Activated naive CD4-positive, alpha-beta T cell treated with anti-CD3 and anti-CD28 coated beads, Interleukin-2, amount 10 ng/mL, durations not matched to agents 7 days and 5 days (primary cell): ENCODE data around the gene CYP1A2.

Experiments
- CTCF ChIA-PET: fragments of 350-600 bp; sonication (Branson Sonifier 250); formaldehyde crosslinking; loops from one replicate; lab custom pipeline; 2021; ENCODE audit warnings: antibody characterized with exemption; lab: Charles Lee
- DNase-seq: peaks from one replicate; pipeline ENCODE4 v3.0.0-alpha.2; 2020
- H3K27ac Mint-ChIP-seq: one replicate; pipeline ENCODE4 v1.8.0; 2021; ENCODE audit warnings: mild to moderate bottlenecking, moderate library complexity, mixed read lengths
- H3K27me3 Mint-ChIP-seq: one replicate; pipeline ENCODE4 v1.8.0; 2021; ENCODE audit warnings: mild to moderate bottlenecking, mixed read lengths
- H3K36me3 Mint-ChIP-seq: one replicate; pipeline ENCODE4 v1.8.0; 2021; ENCODE audit warnings: mixed read lengths
- H3K4me1 Mint-ChIP-seq: one replicate; pipeline ENCODE4 v1.8.0; 2021; ENCODE audit warnings: mixed read lengths
- H3K4me3 Mint-ChIP-seq: one replicate; pipeline ENCODE4 v1.8.0; 2021; ENCODE audit warnings: mild to moderate bottlenecking, moderate library complexity, mixed read lengths
- H3K9me3 Mint-ChIP-seq: one replicate; pipeline ENCODE4 v1.8.0; 2021; ENCODE audit warnings: mixed read lengths

CYP1A2 gene

GRCh38 chr15:74748322-74748946 lies at the start of gene CYP1A2:
TSS of gene CYP1A2 (plus strand) at chr15:74748845. CDS start at chr15:74749739, 894 bp downstream.
- Mint-ChIP-seq H3K36me3 (no peaks in the 10 kb centered on the region), H3K27ac (no peak within 1 kb of the TSS), H3K4me3 (no peak within 1 kb of the TSS), H3K27me3 (peaks cover 17% of the 10 kb centered on the region), H3K4me1 (no peaks in the 10 kb centered on the region), H3K9me3 (no peaks in the 10 kb centered on the region)
- DNase-seq: no peak
- CTCF ChIA-PET: interaction anchor here (1.3 kb wide), 1 partner anchor 113 kb away, joined by 5 read pairs; no protein-coding TSS in a partner anchor

- Mint-ChIP-seq H3K4me1 (peaks cover 11% of the 10 kb centered on the region), H3K27ac (no peak overlapping the region), H3K36me3 (no peaks in the 10 kb centered on the region), H3K27me3 (peaks cover 37% of the 10 kb centered on the region), H3K4me3 (no peak overlapping the region), H3K9me3 (no peaks in the 10 kb centered on the region)
- CTCF ChIA-PET: no interaction called here
- DNase-seq: no peak
These were observed 39.6 kb upstream of the CYP1A2 start for GRCh38 chr15:74709011-74709410.

GRCh38 chr15:74709892-74710291 lies 38.8 kb upstream of the CYP1A2 start:
- DNase-seq: no peak
- CTCF ChIA-PET: no interaction called here
- Mint-ChIP-seq H3K27me3 (peaks cover 37% of the 10 kb centered on the region), H3K4me3 (no peak overlapping the region), H3K9me3 (no peaks in the 10 kb centered on the region), H3K27ac (no peak overlapping the region), H3K36me3 (no peaks in the 10 kb centered on the region), H3K4me1 (peaks cover 11% of the 10 kb centered on the region)

GRCh38 chr15:74710319-74711094 lies 38.1 kb upstream of the CYP1A2 start:
- Mint-ChIP-seq H3K4me1 (peaks cover 11% of the 10 kb centered on the region), H3K9me3 (no peaks in the 10 kb centered on the region), H3K4me3 (no peak overlapping the region), H3K27ac (peak overlapping the region; percentile 10), H3K27me3 (peaks cover 37% of the 10 kb centered on the region), H3K36me3 (no peaks in the 10 kb centered on the region)
- DNase-seq: no peak
- CTCF ChIA-PET: no interaction called here

GRCh38 chr15:74712311-74712710 lies 36.3 kb upstream of the CYP1A2 start:
- CTCF ChIA-PET: no interaction called here

GRCh38 chr15:74716651-74717050 lies 32.0 kb upstream of the CYP1A2 start:
- no peaks in the 10 kb centered on the region for H3K27me3 Mint-ChIP-seq
- CTCF ChIA-PET: no interaction called here
- no peak overlapping the region for H3K27ac Mint-ChIP-seq
- no peaks in the 10 kb centered on the region for H3K4me1 Mint-ChIP-seq
- H3K9me3 Mint-ChIP-seq: no peaks in the 10 kb centered on the region
- no peak for DNase-seq
- H3K36me3 Mint-ChIP-seq: no peaks in the 10 kb centered on the region
- H3K4me3 Mint-ChIP-seq: no peak overlapping the region

More at GRCh38 chr15:74712311-74712710, 36.3 kb upstream of the CYP1A2 start:
- H3K36me3 Mint-ChIP-seq: no peaks in the 10 kb centered on the region
- H3K9me3 Mint-ChIP-seq: no peaks in the 10 kb centered on the region
- H3K4me3 Mint-ChIP-seq: no peak overlapping the region
- H3K27ac Mint-ChIP-seq: no peak overlapping the region
- peaks cover 11% of the 10 kb centered on the region for H3K4me1 Mint-ChIP-seq
- H3K27me3 Mint-ChIP-seq: peaks cover 21% of the 10 kb centered on the region
- DNase-seq: no peak

- CTCF ChIA-PET: no interaction called here
These were observed 26.1 kb upstream of the CYP1A2 start for GRCh38 chr15:74722591-74722990.

GRCh38 chr15:74723187-74723586 lies 25.5 kb upstream of the CYP1A2 start:
- Mint-ChIP-seq H3K4me3 (no peak overlapping the region), H3K36me3 (peaks cover 6% of the 10 kb centered on the region), H3K4me1 (peaks cover 31% of the 10 kb centered on the region), H3K9me3 (no peaks in the 10 kb centered on the region), H3K27me3 (peaks cover 33% of the 10 kb centered on the region), H3K27ac (no peak overlapping the region)
- no peak for DNase-seq
- CTCF ChIA-PET: interaction anchor here (1.9 kb wide), 1 partner anchor 178 kb away, joined by 4 read pairs; no protein-coding TSS in a partner anchor

More at GRCh38 chr15:74722591-74722990, 26.1 kb upstream of the CYP1A2 start:
- Mint-ChIP-seq H3K4me3 (no peak overlapping the region), H3K36me3 (peaks cover 6% of the 10 kb centered on the region), H3K4me1 (peaks cover 26% of the 10 kb centered on the region), H3K9me3 (no peaks in the 10 kb centered on the region), H3K27ac (no peak overlapping the region), H3K27me3 (peaks cover 29% of the 10 kb centered on the region)
- DNase-seq: no peak

GRCh38 chr15:74723754-74724334 lies 24.8 kb upstream of the CYP1A2 start:
- Mint-ChIP-seq H3K27me3 (peaks cover 33% of the 10 kb centered on the region), H3K4me1 (peaks cover 31% of the 10 kb centered on the region), H3K36me3 (peaks cover 6% of the 10 kb centered on the region), H3K4me3 (peak overlapping the region; percentile 78), H3K9me3 (no peaks in the 10 kb centered on the region), H3K27ac (peak overlapping the region; percentile 17)
- no peak for DNase-seq
- CTCF ChIA-PET: interaction anchor here (1.4 to 1.9 kb wide), 2 partner anchors 89 to 178 kb away, joined by 4 to 5 read pairs; no protein-coding TSS in a partner anchor

GRCh38 chr15:74724570-74725224 lies 23.9 kb upstream of the CYP1A2 start:
- CTCF ChIA-PET: interaction anchor here (1.2 to 1.9 kb wide), 4 partner anchors 10 to 177 kb away, joined by 3 to 5 read pairs (median 4); no protein-coding TSS in a partner anchor
- peaks cover 31% of the 10 kb centered on the region for H3K4me1 Mint-ChIP-seq
- peak overlapping the region; percentile 78 for H3K4me3 Mint-ChIP-seq
- peaks cover 6% of the 10 kb centered on the region for H3K36me3 Mint-ChIP-seq
- no peak for DNase-seq
- no peaks in the 10 kb centered on the region for H3K9me3 Mint-ChIP-seq
- H3K27ac Mint-ChIP-seq: no peak overlapping the region
- H3K27me3 Mint-ChIP-seq: peaks cover 33% of the 10 kb centered on the region

GRCh38 chr15:74725225-74725774 lies 23.3 kb upstream of the CYP1A2 start, which contains the start of gene CYP1A1:
TSS of gene CYP1A1 (minus strand) at chr15:74725528. CDS start at chr15:74723097, 2,431 bp downstream.
- peak within 1 kb of the TSS; percentile 78 for H3K4me3 Mint-ChIP-seq
- peaks cover 6% of the 10 kb centered on the region for H3K36me3 Mint-ChIP-seq
- CTCF ChIA-PET: interaction anchor here (1.1 to 1.9 kb wide), 4 partner anchors 10 to 176 kb away, joined by 3 to 4 read pairs (median 4); no protein-coding TSS in a partner anchor
- peaks cover 33% of the 10 kb centered on the region for H3K27me3 Mint-ChIP-seq
- H3K27ac Mint-ChIP-seq: peak within 1 kb of the TSS; percentile 58
- H3K9me3 Mint-ChIP-seq: no peaks in the 10 kb centered on the region
- DNase-seq: peak; percentile 63
- peaks cover 36% of the 10 kb centered on the region for H3K4me1 Mint-ChIP-seq

GRCh38 chr15:74725845-74726773 lies 22.5 kb upstream of the CYP1A2 start:
- peaks cover 6% of the 10 kb centered on the region for H3K36me3 Mint-ChIP-seq
- peaks cover 36% of the 10 kb centered on the region for H3K4me1 Mint-ChIP-seq
- H3K4me3 Mint-ChIP-seq: peak overlapping the region; percentile 78
- CTCF ChIA-PET: interaction anchor here (0.5 to 1.3 kb wide), 3 partner anchors 92 to 276 kb away, joined by 3 to 4 read pairs (median 3); no protein-coding TSS in a partner anchor
- DNase-seq: peak; percentile 81
- peak overlapping the region; percentile 89 for H3K27ac Mint-ChIP-seq
- H3K27me3 Mint-ChIP-seq: peaks cover 36% of the 10 kb centered on the region
- H3K9me3 Mint-ChIP-seq: no peaks in the 10 kb centered on the region
